ENCODE measurements around the gene DNAAF2.
A peak's percentile ranks its signal among the peaks of the same experiment; 100 is the strongest.

DNAAF2 gene

DNA sequence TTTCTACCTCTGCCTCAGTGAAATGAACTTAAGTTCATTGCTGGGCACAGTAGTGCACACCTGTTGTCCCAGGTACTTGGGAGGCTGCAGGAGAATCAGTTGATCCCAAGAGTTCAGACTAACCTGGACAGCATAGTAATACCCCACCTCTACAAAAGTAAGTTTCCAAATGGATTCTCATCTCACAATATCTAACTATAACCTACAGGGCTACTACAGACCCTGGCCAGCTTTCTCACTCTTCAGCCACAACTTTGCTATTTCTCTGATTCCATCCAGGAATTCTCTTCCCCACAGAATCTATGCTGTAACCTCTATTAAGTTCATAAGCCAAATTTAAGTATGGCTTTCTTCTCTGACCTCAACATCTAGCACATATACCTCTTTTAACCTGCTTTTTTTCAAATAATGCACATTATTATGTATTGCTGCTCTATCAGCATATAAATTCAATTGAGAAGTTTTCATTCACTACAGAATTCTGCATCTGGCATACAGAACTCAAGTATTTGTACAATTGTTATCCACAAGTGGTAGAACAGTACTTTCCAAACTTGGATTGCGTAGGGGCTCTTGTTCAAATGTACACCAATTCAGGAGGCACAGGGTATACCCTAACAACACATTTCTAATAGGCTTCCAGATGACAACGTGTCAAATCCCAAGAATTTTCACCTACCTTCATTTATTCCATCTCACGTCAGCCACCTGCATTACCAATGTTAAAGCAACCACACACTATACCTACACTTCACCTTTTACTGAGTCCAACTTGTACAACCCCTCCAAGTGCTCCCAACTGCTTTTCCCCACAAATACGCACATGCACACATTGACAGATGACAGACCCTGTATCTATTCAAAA, 52.7 kb downstream of the DNAAF2 start:
- Mint-ChIP-seq H3K9me3 (peaks cover 0 to 1% of the 10 kb centered on the region in 2 donors), H3K4me3 (peak overlapping the region; percentile 8 to 30), H3K4me1 (peaks cover 35 to 57% of the 10 kb centered on the region in 2 donors), H3K36me3 (peaks cover 57 to 72% of the 10 kb centered on the region in 2 donors), H3K27ac (peak overlapping the region; percentile 89), H3K27me3 (no peaks in the 10 kb centered on the region)
- DNase-seq: no peak
- ATAC-seq (replicated peaks): no peak

- peaks cover 35 to 57% of the 10 kb centered on the region in 2 donors for H3K4me1 Mint-ChIP-seq
Measured at GRCh38 chr14:49581209-49582112, 53.6 kb downstream of the DNAAF2 start.

GRCh38 chr14:49579841-49580240, 55.2 kb downstream of the DNAAF2 start:
- Mint-ChIP-seq H3K27ac (peak overlapping the region; percentile 11), H3K9me3 (peaks cover 0 to 1% of the 10 kb centered on the region in 2 donors), H3K36me3 (peaks cover 46 to 69% of the 10 kb centered on the region in 2 donors), H3K27me3 (no peaks in the 10 kb centered on the region), H3K4me3 (peak overlapping the region in 1 of 2 donors; percentile 3), H3K4me1 (peaks cover 29 to 51% of the 10 kb centered on the region in 2 donors)
- no peak for ATAC-seq (replicated peaks)
- DNase-seq: no peak

More at GRCh38 chr14:49581209-49582112, 53.6 kb downstream of the DNAAF2 start:
- no peak for ATAC-seq (replicated peaks)
- Mint-ChIP-seq H3K27me3 (no peaks in the 10 kb centered on the region), H3K9me3 (peaks cover 0 to 1% of the 10 kb centered on the region in 2 donors), H3K4me3 (peak overlapping the region in 1 of 2 donors; percentile 8), H3K36me3 (peaks cover 62 to 78% of the 10 kb centered on the region in 2 donors), H3K27ac (peak overlapping the region; percentile 89)
- DNase-seq: no peak

DNA sequence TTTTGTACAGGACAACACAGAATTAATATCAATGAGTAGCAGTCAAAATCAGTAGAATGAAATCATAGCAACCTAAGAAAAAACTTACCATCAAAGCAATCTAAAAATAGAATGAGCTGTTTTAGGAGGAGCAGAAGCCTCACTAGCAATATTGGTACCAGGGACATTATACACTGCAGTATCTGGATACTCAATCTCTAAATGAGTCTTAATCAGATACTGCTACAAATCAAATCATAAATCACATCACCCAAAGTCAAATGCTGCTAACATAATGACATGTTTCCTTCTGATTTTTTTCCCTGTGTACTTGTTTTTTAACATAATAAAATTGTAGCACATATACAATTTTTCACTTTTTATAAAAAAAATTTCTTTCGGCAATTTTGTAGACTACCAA, 56.9 kb downstream of the DNAAF2 start:
- Mint-ChIP-seq H3K27me3 (no peaks in the 10 kb centered on the region), H3K36me3 (peaks cover 39 to 71% of the 10 kb centered on the region in 2 donors), H3K4me3 (no peak overlapping the region), H3K27ac (no peak overlapping the region), H3K4me1 (peaks cover 28 to 36% of the 10 kb centered on the region in 2 donors), H3K9me3 (peaks cover 0 to 1% of the 10 kb centered on the region in 2 donors)
- ATAC-seq (replicated peaks): no peak
- no peak for DNase-seq
